CD4-positive, alpha-beta T cell treated with Interleukin-4 for 1 hour (primary cell): ENCODE results near the gene FUOM.

Source experiments
- DNase-seq, 2 donors: peaks; one replicate each; pipeline ENCODE4 v3.0.0-alpha.2; 2020 to 2022

Gene FUOM

DNA sequence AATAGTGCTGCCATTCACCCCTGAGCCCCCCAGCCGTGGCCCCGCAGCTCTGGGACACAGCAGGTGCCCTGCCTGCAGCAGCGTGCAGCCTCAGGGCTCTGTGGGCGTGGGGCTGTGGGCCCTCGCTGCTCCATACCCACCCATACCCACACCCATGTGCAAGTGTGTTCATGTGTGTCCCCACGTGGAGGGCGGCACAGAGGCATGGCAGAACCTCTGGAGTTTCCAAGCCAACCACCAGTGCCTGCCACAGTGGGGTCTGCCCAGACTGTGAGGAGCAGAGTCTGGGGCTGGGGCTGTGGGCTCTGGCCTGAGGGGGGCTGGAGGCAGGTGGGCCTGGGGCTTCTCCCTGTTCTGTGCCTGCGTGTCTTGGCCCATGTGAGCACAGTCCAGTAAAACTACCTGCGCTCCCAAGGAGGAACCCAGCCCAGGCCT lies 8.2 kb downstream of the FUOM start:
- no peak for DNase-seq

DNA sequence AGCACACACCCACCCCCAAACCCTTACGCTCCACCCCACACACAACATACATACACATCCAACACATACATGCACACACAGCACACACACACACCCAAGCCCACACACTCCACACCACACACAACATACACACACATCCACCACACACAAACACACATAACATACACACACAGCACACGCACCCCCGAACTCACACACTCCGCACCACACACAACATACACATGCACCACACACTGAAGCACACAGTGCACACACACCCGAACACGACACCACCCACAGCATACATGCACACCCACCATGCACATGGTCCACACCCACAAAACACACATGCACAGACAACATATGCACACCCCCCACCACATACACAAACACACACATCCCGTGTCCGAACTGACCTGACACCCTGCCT lies 8.7 kb downstream of the FUOM start:
- no peak for DNase-seq

GRCh38 chr10:133347710-133348517 lies 9.9 kb downstream of the FUOM start:
- no peak for DNase-seq

- no peak for DNase-seq
Measured at GRCh38 chr10:133346413-133346812, 11.4 kb downstream of the FUOM start.

DNA sequence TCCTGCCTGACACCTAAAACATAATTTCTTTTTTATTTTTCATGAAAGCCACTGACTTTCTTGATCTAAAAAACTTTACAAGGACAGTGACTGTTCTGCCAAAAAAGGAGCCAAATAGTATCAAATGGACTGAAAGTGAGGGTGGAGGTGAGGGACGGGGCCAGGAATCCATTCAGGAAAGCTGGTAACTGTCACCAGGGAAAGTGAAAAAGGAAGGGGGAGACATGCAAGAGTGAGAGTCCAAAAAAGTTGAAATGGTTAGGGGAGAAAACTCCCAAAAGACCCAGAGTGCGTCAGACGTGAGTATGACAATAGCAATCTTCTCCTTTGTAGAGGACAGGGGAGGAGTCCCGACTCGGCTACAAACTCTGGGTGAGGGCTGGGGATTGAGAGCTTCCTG lies 13.6 kb downstream of the FUOM start:
- DNase-seq = no peak

- no peak for DNase-seq
Measured at GRCh38 chr10:133343558-133343957, 14.3 kb downstream of the FUOM start.

DNA sequence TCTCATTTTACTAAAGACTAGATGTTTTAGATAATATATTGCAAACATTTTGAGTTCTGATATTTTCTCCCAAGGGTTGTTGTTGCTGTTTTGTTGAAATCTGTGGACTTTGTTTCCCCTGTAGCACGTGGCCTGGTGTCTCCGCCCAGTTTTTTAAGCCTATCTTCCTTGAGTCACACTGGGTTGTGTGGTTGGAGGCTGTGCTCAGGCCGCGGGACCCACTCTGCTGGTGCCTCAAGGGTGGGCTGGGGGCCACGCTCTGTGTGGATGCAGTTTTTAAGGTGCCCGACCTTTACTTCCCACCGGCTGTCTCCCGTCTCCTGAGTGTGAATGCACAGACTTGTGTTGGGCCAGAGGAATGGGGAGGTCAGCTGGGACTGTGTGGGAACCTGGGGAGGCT lies 14.9 kb downstream of the FUOM start:
- DNase-seq = no peak

GRCh38 chr10:133341983-133342382 lies 15.8 kb downstream of the FUOM start:
- DNase-seq = no peak

GRCh38 chr10:133339708-133340380 lies 18.0 kb downstream of the FUOM start:
- DNase-seq = no peak

DNA sequence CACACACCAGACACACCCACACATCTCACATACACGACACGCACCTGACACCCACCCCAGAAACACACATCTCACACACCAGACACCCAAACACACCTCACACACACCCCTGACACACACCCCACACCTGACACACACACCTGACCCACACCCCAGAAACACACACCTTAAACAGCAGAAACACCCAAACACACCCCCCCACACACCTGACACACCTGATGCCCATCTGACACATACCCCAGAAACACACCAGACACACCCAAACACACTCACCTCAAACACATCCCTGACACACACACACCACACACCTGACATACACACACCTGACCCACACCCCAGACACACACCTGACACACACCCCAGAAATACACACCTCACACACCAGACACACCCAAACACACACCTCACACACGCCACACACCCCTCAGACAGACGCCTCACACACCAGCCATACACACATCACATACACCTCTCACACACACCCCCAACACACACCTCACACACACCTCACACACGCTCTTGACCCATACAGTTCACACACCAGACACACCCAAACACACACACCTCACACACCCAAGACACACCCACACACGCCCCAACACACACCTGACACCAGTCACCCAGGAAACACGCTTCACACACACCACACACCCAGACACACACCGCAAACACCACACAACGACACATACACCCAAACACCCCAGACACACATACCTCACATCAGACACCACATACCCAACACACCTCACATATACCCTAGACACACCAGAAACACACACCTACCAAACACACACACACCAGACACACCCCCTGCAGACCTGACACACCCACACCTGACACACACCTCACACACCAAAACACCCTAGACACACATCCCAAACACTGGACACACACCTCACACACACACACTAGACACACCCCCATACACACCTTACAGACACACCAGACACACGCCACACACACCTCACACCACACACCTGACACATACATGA lies 19.4 kb downstream of the FUOM start:
- no peak for DNase-seq

DNA sequence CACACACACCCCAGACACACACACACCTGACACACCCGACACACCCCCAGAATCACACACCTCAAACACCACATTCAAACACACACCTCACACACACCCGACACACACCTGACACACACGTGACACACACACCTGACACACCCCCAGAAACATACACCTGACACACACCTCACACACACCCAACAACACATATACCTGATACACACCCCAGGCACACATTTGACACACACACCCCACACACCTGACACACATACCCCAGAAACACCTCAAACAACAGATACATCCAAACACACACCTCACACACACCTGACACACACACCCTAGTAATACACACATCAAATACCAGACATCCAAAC lies 20.5 kb downstream of the FUOM start:
- no peak for DNase-seq

- peak; percentile 91 for DNase-seq
Measured at GRCh38 chr10:133336577-133337369, 21.0 kb downstream of the FUOM start, which contains the start of gene CALY. Gene CALY, minus strand, starts transcription at chr10:133336896. Its CDS starts 7,907 bp downstream, at chr10:133328989.

DNA sequence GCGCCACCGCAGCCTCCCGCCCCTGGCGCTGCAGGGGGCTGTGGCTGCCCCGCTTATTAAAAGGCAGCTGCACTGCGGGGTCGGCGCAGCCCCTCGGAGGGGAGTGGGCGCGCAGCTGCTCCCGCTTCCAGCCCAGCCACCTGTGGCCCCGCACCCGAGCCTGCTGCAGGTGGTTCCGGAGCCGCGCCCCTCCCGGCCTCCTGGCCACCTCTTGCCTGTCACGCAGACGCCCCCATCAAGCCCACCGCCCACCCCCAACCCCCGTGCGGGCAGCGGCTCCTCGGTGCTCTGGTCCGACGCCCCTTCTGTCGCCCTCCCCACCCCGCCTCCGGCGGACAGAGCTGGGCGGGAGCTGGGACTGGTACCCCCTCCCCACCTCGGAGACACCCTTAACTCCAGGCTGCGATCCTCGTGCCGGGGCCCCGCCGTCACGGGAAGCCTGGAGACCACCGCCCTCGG lies 21.7 kb downstream of the FUOM start:
- no peak for DNase-seq

- DNase-seq = peak; percentile 88 to 89
Measured at GRCh38 chr10:133335246-133336117, 22.3 kb downstream of the FUOM start.

DNA sequence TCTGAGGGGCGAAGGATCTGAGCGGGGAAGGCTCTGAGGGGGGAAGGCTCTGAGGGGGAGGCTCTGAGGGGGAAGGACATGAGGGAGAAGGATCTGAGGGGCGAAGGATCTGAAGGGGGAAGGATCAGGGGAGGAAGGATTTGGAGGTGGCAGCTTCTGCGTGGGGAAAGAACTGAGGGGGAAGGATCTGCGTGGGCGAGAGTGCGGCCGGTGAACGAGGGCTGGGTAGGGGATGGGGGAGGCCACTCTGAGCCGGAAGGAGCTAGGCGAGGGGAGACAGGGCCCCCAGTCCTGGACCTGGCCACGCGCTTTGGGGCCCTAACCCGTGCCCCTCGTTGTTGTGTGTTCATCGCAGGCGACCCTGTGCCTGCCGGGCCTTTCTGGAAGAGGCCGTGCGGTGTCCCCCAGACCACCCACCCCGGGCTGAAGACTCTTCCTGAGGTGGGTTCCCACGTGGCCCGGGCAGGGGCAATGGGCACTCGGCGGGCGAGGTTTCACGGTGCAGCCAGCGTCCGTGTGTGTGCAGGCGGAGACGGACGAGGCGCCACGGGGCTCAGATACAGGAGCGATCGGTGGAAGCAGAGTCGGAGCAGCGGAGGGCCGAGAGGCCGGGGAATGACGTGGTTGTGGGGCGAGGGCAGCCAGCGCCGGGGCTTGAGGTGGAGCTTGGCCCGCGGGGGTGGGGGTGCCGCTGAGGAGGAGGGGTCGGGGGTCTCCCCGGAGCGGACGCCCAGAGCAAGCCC lies 23.1 kb downstream of the FUOM start:
- DNase-seq = no peak

GRCh38 chr10:133332936-133333699 lies 24.7 kb downstream of the FUOM start:
- no peak for DNase-seq

DNA sequence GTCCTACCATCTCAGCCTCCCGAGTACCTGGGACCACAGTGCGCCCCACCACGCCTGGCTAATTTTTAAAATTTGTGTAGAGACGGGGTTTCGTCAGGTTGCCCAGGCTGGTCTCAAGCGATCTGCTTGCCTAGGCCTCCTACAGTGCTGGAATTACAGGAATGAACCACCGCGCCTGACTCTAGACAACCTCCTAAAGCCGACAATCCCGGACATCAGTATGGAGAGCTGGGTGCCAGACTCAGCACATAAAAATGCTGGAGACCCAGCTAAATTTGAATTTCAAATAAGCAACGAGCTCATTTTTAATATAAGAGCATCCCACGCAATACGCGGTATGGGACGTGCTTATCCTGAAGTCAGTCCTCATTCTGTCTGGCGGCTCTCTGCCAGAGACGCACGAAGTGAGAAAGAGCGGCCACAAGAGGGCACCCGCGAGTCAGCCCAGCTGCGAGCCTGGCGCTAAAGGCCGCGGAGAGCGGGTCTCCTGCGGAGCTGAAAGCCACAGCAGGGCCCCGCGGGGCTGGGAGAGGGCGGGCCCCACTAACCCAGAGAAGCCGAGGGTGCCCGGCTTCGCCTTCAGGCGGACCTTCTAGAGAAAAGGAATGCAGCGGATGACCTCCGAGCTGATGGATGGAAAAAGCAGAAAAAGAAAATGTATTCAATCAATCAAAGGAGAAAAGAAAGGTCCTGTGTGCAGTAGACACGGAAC lies 28.2 kb downstream of the FUOM start:
- DNase-seq = peak; percentile 86

DNA sequence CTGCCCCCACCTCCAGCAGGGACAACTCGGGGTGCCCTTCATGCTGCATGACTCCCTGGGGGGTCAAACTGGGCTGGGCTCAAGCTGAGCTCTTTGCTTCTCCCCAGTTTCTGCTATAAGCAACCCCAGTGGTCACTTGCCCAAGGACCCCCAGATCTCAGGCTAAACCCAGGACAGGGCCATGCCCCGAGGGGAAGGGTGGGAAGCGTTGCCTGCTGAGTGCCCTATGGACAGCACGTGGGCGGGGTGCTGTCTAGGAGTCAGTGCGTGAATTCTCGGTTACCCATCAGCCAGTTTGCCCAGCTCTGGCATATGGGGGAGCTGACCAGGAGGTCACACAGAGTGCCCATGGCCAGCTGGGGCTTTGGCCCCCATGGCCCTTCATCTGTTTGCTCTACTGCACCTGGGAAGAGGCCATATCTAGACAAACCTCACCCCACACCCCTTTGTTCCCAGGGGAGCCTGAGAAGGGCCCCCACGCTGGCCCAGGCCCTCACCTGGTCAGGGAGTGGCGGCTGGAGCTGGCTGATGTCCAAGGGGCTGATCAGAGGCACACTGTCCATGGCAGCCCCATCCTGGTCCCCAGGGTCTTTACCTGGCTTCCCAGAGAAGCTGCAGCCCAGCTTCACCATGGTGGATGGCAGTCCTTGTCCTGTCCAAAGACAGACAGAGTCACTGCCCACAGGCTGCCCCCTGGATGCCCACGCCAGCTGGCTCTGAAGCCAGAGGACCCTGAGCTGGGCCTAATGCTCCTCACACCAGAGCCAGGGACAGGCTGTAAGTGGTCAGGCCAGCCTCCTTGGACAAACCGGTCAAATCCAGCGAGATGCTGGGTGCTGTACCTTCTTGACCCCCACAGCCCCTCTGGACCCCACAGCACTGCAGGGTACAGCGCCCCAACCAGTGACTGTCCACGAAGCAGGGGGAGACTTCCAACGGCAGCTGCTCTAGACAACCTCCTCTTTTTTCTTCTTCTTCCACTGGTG lies 29.2 kb downstream of the FUOM start:
- DNase-seq = no peak
